SK-N-SH (cell line): Measurements from ENCODE around the gene HIPK2. TPM values are rescaled to one million over a fixed set of nuclear protein-coding genes. Genes with fewer than 3 reads are reported as not detected.

Experiments used
- CTCF ChIA-PET: fragments of 300-600, 350-600 bp; formaldehyde crosslinking; extraction: SDS; loops from one replicate; lab custom pipeline; 2021; lab: Yijun Ruan, JAX
- POLR2A ChIA-PET: fragments of 350-600 bp; sonication (Branson Sonifier 250); formaldehyde crosslinking; extraction: SDS; loops from one replicate; lab custom pipeline; 2020; ENCODE audit warnings: antibody characterized with exemption, inconsistent platforms; lab: Yijun Ruan, JAX
- DNase-seq: peaks from one replicate; pipeline ENCODE4 v3.0.0; 2012
- H2AFZ ChIP-seq: fragments of 200-600 bp; sonication (generic); 2 replicates; pipeline ENCODE4 v1.8.1; 2016; ENCODE audit warnings: antibody characterized with exemption, mild to moderate bottlenecking, low read depth
- H3F3A ChIP-seq: fragments of 200-600 bp; sonication (generic); replicated peaks from 2 replicates; pipeline ENCODE3; 2016; ENCODE audit warnings: antibody characterized with exemption, mild to moderate bottlenecking; ENCODE audit not compliant: insufficient read depth
- H3K27ac ChIP-seq, 2 experiments: fragments of 200-500 bp in 1 of 2; fragments of 200-600 bp in 1 of 2; sonication (Bioruptor generic) in 1 of 2; sonication (generic), shearing (Covaris generic) in 1 of 2; 2 replicates each; pipeline versions ENCODE4 v1.5.1 to v1.6.1; 2014 to 2016; ENCODE audit warnings: low read depth in 2 of 2, inconsistent platforms in 1 of 2, low read length in 1 of 2, mild to moderate bottlenecking in 1 of 2, mixed read lengths in 1 of 2
- H3K27me3 ChIP-seq: fragments of 200-600 bp; sonication (generic), shearing (Covaris generic); 2 replicates; pipeline ENCODE4 v1.6.1; 2016; ENCODE audit warnings: mixed run types; ENCODE audit not compliant: insufficient read depth
- H3K36me3 ChIP-seq, 2 experiments: fragments of 200-500 bp in 1 of 2; fragments of 200-600 bp in 1 of 2; sonication (Bioruptor generic) in 1 of 2; sonication (generic) in 1 of 2; replicated peaks in 1 of 2; 2 replicates each; pipeline versions ENCODE3 to v1.5.1; 2014 to 2016; ENCODE audit warnings: low read length in 1 of 2, mild to moderate bottlenecking in 1 of 2; ENCODE audit not compliant: insufficient read depth in 2 of 2, control insufficient read depth in 1 of 2
- H3K4me1 ChIP-seq, 2 experiments: fragments of 200-500 bp in 1 of 2; fragments of 200-600 bp in 1 of 2; sonication (Bioruptor generic) in 1 of 2; sonication (generic), shearing (Covaris generic) in 1 of 2; 2 replicates each; pipeline versions ENCODE4 v1.5.1 to v1.6.1; 2014 to 2016; ENCODE audit warnings: low read depth in 1 of 2, low read length in 1 of 2, mixed run types in 1 of 2; ENCODE audit not compliant: insufficient read depth in 2 of 2, control insufficient read depth in 1 of 2
- H3K4me2 ChIP-seq: fragments of 200-600 bp; sonication (generic), shearing (Covaris generic); 2 replicates; pipeline ENCODE4 v1.6.1; 2017; ENCODE audit warnings: mixed run types
- H3K4me3 ChIP-seq, 2 experiments: fragments of 200-500 bp in 1 of 2; fragments of 200-600 bp in 1 of 2; sonication (Bioruptor generic) in 1 of 2; sonication (generic), shearing (Covaris generic) in 1 of 2; 2 replicates each; pipeline versions ENCODE4 v1.5.1 to v1.8.1; 2014 to 2016; ENCODE audit warnings: low read depth in 2 of 2, inconsistent platforms in 1 of 2, low read length in 1 of 2, mild to moderate bottlenecking in 1 of 2, mixed read lengths in 1 of 2, moderate library complexity in 1 of 2
- H3K79me2 ChIP-seq: fragments of 200-600 bp; sonication (generic); 2 replicates; pipeline ENCODE4 v1.8.1; 2017; ENCODE audit warnings: mild to moderate bottlenecking; ENCODE audit not compliant: insufficient read depth
- H3K9ac ChIP-seq: fragments of 200-600 bp; sonication (generic); 2 replicates; pipeline ENCODE4 v1.6.1; 2017; ENCODE audit warnings: mixed run types
- H3K9me2 ChIP-seq: fragments of 200-600 bp; sonication (generic); 2 replicates; pipeline ENCODE4 v1.6.1; 2017; ENCODE audit warnings: mixed run types
- H3K9me3 ChIP-seq: fragments of 200-600 bp; sonication (generic); 2 replicates; pipeline ENCODE4 v1.6.1; 2017; ENCODE audit warnings: mixed run types, mild to moderate bottlenecking, moderate library complexity
- H4K20me1 ChIP-seq: fragments of 200-600 bp; sonication (generic); 2 replicates; pipeline ENCODE4 v1.6.1; 2017; ENCODE audit warnings: mild to moderate bottlenecking, mixed run types; ENCODE audit not compliant: insufficient read depth
- ELF1 ChIP-seq: IDR thresholded peaks from 2 replicates; pipeline ENCODE4 v1.4.0; 2012
- EZH2phosphoT487 ChIP-seq: fragments of 200-600 bp; sonication (generic); IDR thresholded peaks from 2 replicates; pipeline ENCODE4 v1.6.1; 2017; ENCODE audit warnings: low read depth, mixed run types, mild to moderate bottlenecking, antibody characterized with exemption, moderate library complexity, borderline replicate concordance
- FOSL2 ChIP-seq: IDR thresholded peaks from 2 replicates; pipeline ENCODE4 v1.4.0; 2012; ENCODE audit warnings: low read depth, mild to moderate bottlenecking, moderate library complexity, borderline replicate concordance
- FOXM1 ChIP-seq: IDR thresholded peaks from 2 replicates; pipeline ENCODE4 v1.4.0; 2012; ENCODE audit warnings: low read depth, mild to moderate bottlenecking
- GABPA ChIP-seq: IDR thresholded peaks from 2 replicates; pipeline ENCODE4 v1.4.0; 2012; ENCODE audit warnings: low read depth, mild to moderate bottlenecking
- GATA2 ChIP-seq: sonication (generic); formaldehyde crosslinking; IDR thresholded peaks from 2 replicates; pipeline ENCODE4 v1.5.0; 2020; ENCODE audit warnings: mild to moderate bottlenecking, missing genetic modification reagents
- JUND ChIP-seq: IDR thresholded peaks from 2 replicates; pipeline ENCODE4 v1.4.0; 2012
- NRF1 ChIP-seq: IDR thresholded peaks from 2 replicates; pipeline ENCODE4 v1.6.1; 2012; ENCODE audit warnings: low read depth, mild to moderate bottlenecking, low read length
- POLR2AphosphoS5 ChIP-seq: IDR thresholded peaks from 2 replicates; pipeline ENCODE4 v1.6.1; 2012; ENCODE audit warnings: low read depth, low read length
- RFX5 ChIP-seq: IDR thresholded peaks from 2 replicates; pipeline ENCODE4 v1.6.1; 2012; ENCODE audit warnings: mild to moderate bottlenecking, improper control_type of control experiment, low read length
- TAF1 ChIP-seq: IDR thresholded peaks from 2 replicates; pipeline ENCODE4 v1.6.1; 2012; ENCODE audit warnings: low read depth, mild to moderate bottlenecking, low read length, moderate library complexity, borderline replicate concordance
- TCF12 ChIP-seq: IDR thresholded peaks from 2 replicates; pipeline ENCODE4 v1.4.0; 2012
- YY1 ChIP-seq: IDR thresholded peaks from 2 replicates; pipeline ENCODE4 v1.4.0; 2012; ENCODE audit warnings: low read depth, mild to moderate bottlenecking
- WGBS: methylation state at CpG from one replicate; pipeline ENCODE4 v1.1.6; 2017; ENCODE audit warnings: low lambda C conversion rate; 5-methylcytosine and 5-hydroxymethylcytosine counted together
- polyA plus RNA-seq, 3 experiments: library from polyadenylated mRNA; depleted of rRNA; stranded (reverse); fragments of >200 nt; gene quantifications; 2 replicates each; pipeline ENCODE4 v1.2.3, GENCODE V29; 2012
- TF ChIP-seq, protein P1 (sequence below): IDR thresholded peaks from 2 replicates; pipeline ENCODE4 v1.4.0; 2012; ENCODE audit warnings: low read depth, borderline replicate concordance
- TF ChIP-seq, protein P2 (sequence below): IDR thresholded peaks from 2 replicates; pipeline ENCODE4 v1.4.0; 2012; ENCODE audit warnings: low read depth, borderline replicate concordance
- TF ChIP-seq, protein P3 (sequence below): IDR thresholded peaks from 2 replicates; pipeline ENCODE4 v1.6.1; 2012; ENCODE audit warnings: mild to moderate bottlenecking, low read depth, low read length, moderate library complexity
- TF ChIP-seq, protein P4 (sequence below): fragments of 150-350 bp; IDR thresholded peaks from 2 replicates; pipeline ENCODE4 v1.6.1; 2017; ENCODE audit warnings: antibody characterized with exemption, low read length, low read depth, borderline replicate concordance

Gene HIPK2
- polyA plus RNA-seq, 1 of the 3 experiments (the other 2 are of a cell fraction) = 14.2 TPM

DNA sequence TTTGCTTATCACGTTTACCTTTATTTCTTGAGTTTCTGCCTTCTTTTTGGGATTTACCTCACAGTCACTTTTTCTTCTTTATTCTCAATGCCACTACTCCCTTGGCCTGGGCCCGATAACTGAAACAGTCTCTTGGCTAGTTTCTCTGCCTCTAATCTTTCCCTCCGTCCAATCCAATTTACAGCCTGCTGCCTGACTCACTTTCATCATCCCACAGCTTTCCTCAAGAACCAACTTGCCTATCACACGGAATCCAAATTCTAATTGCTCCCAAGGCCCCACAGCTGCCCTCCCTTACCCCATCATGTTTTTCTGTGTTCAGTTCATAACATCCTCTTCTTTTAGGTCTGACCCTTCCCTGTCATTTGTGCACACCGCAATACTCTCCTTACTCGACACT, 121.4 kb downstream of the HIPK2 start:
- H3K36me3 ChIP-seq = peaks cover 6 to 7% of the 10 kb centered on the region in 2 experiments
- ChIA-PET CTCF (no interaction called here), POLR2A (no interaction called here)
- no peaks in the 10 kb centered on the region for H3K27me3 ChIP-seq
- WGBS = 96% methylated on average over 6 of the region's 6 CpGs
- no peaks in the 10 kb centered on the region for H3K9me3 ChIP-seq
- H3K4me3 ChIP-seq = no peak overlapping the region
- no peak for DNase-seq
- TF ChIP-seq FOXM1 (no peak), YY1 (no peak), EZH2phosphoT487 (no peak), POLR2AphosphoS5 (no peak), GABPA (no peak), NRF1 (no peak), RFX5 (no peak), GATA2 (no peak), JUND (no peak), TAF1 (no peak), ELF1 (no peak), TCF12 (no peak), FOSL2 (no peak)
- TF ChIP-seq, protein P1, sequence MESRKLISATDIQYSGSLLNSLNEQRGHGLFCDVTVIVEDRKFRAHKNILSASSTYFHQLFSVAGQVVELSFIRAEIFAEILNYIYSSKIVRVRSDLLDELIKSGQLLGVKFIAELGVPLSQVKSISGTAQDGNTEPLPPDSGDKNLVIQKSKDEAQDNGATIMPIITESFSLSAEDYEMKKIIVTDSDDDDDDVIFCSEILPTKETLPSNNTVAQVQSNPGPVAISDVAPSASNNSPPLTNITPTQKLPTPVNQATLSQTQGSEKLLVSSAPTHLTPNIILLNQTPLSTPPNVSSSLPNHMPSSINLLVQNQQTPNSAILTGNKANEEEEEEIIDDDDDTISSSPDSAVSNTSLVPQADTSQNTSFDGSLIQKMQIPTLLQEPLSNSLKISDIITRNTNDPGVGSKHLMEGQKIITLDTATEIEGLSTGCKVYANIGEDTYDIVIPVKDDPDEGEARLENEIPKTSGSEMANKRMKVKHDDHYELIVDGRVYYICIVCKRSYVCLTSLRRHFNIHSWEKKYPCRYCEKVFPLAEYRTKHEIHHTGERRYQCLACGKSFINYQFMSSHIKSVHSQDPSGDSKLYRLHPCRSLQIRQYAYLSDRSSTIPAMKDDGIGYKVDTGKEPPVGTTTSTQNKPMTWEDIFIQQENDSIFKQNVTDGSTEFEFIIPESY = no peak
- TF ChIP-seq, protein P2, sequence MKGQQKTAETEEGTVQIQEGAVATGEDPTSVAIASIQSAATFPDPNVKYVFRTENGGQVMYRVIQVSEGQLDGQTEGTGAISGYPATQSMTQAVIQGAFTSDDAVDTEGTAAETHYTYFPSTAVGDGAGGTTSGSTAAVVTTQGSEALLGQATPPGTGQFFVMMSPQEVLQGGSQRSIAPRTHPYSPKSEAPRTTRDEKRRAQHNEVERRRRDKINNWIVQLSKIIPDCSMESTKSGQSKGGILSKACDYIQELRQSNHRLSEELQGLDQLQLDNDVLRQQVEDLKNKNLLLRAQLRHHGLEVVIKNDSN = no peak
- TF ChIP-seq, protein P3, sequence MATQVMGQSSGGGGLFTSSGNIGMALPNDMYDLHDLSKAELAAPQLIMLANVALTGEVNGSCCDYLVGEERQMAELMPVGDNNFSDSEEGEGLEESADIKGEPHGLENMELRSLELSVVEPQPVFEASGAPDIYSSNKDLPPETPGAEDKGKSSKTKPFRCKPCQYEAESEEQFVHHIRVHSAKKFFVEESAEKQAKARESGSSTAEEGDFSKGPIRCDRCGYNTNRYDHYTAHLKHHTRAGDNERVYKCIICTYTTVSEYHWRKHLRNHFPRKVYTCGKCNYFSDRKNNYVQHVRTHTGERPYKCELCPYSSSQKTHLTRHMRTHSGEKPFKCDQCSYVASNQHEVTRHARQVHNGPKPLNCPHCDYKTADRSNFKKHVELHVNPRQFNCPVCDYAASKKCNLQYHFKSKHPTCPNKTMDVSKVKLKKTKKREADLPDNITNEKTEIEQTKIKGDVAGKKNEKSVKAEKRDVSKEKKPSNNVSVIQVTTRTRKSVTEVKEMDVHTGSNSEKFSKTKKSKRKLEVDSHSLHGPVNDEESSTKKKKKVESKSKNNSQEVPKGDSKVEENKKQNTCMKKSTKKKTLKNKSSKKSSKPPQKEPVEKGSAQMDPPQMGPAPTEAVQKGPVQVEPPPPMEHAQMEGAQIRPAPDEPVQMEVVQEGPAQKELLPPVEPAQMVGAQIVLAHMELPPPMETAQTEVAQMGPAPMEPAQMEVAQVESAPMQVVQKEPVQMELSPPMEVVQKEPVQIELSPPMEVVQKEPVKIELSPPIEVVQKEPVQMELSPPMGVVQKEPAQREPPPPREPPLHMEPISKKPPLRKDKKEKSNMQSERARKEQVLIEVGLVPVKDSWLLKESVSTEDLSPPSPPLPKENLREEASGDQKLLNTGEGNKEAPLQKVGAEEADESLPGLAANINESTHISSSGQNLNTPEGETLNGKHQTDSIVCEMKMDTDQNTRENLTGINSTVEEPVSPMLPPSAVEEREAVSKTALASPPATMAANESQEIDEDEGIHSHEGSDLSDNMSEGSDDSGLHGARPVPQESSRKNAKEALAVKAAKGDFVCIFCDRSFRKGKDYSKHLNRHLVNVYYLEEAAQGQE = no peak
- TF ChIP-seq, protein P4, sequence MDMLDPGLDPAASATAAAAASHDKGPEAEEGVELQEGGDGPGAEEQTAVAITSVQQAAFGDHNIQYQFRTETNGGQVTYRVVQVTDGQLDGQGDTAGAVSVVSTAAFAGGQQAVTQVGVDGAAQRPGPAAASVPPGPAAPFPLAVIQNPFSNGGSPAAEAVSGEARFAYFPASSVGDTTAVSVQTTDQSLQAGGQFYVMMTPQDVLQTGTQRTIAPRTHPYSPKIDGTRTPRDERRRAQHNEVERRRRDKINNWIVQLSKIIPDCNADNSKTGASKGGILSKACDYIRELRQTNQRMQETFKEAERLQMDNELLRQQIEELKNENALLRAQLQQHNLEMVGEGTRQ = no peak
- H3K4me1 ChIP-seq = peaks cover 0 to 22% of the 10 kb centered on the region in 2 experiments; a peak in 1 of 4 replicates
- no peak overlapping the region for H3K4me2 ChIP-seq
- H2AFZ ChIP-seq = no peak overlapping the region
- H4K20me1 ChIP-seq = peaks cover 29% of the 10 kb centered on the region
- no peak overlapping the region for H3K9ac ChIP-seq
- no peaks in the 10 kb centered on the region for H3F3A ChIP-seq
- H3K27ac ChIP-seq = no peak overlapping the region
- peaks cover 55% of the 10 kb centered on the region; the same call in 1 of the 2 replicates for H3K79me2 ChIP-seq
- no peaks in the 10 kb centered on the region for H3K9me2 ChIP-seq
